Ectodermal cell (in vitro differentiated cells): ENCODE results near the gene CPVL.

Experiments
- H3K27ac ChIP-seq: 2 replicates; pipeline ENCODE4 v1.7.0; 2013; ENCODE audit warnings: mild to moderate bottlenecking, low read depth, low read length; ENCODE audit not compliant: insufficient read depth, poor library complexity, severe bottlenecking
- H3K27me3 ChIP-seq: 2 replicates; pipeline ENCODE4 v1.7.0; 2013; ENCODE audit warnings: mild to moderate bottlenecking, low read length; ENCODE audit not compliant: insufficient read depth, control insufficient read depth, poor library complexity, severe bottlenecking
- H3K36me3 ChIP-seq: one replicate; pipeline ENCODE4 v1.7.0; 2013; ENCODE audit warnings: low read length; ENCODE audit not compliant: control insufficient read depth, insufficient read depth
- H3K4me1 ChIP-seq: one replicate; pipeline ENCODE4 v1.7.0; 2013; ENCODE audit warnings: low read length; ENCODE audit not compliant: control insufficient read depth, insufficient read depth
- H3K4me3 ChIP-seq: 2 replicates; pipeline ENCODE4 v1.7.0; 2013; ENCODE audit warnings: low read depth, low read length, control low read depth; ENCODE audit not compliant: insufficient read depth
- H3K9me3 ChIP-seq: 2 replicates; pipeline ENCODE4 v1.7.0; 2013; ENCODE audit warnings: mild to moderate bottlenecking, low read length, moderate library complexity; ENCODE audit not compliant: control insufficient read depth
- WGBS, 2 experiments: methylation state at CpG; one replicate each; pipeline ENCODE4 v1.1.7; 2013; ENCODE audit warnings: missing lambda C conversion rate in 2 of 2; 5-methylcytosine and 5-hydroxymethylcytosine counted together

Gene CPVL

DNA sequence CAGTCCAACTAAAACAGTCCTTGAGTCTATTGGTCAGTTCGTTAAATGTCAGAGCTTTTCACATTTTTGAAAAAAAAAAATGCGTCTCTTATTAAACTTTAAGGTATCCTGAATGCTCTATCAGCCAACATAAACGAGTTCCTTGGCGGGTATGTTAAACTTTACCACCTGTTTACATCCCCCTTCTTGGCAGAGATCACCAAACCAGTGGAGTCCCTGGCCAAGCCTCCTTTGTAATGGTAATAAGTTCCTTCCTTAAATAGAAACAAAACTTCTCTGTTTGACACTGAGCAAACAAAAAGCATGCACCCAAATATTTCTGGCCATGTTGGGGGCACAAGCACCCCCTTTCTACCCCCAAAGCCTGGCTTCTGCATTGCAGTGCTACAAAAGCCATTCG is 191.4 kb downstream of the CPVL start:
- Histone ChIP-seq H3K36me3 (no peaks in the 10 kb centered on the region), H3K9me3 (no peaks in the 10 kb centered on the region), H3K27me3 (peaks cover 40% of the 10 kb centered on the region), H3K27ac (no peak overlapping the region), H3K4me1 (peaks cover 11% of the 10 kb centered on the region), H3K4me3 (no peak overlapping the region)
- WGBS, 2 experiments: 79 to 80% methylated on average over 5 of the region's 5 CpGs

DNA sequence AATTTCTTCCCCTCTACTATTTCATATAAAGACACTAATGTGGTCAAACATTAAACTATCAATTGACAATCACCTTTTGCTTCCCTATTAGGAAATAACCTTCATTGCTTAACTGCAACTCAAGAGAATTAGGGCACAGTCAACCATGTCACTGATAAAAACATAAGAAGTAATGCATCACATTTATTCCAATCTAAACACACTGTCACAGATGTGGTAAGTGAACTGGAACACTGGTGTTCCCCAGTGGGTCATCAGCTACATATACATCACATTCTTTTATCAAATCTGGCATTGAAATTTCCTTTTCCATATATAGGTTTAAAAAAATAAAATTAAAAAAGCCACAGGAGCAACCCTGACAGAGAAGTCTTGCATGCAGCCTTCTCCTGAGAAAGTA is 191.9 kb downstream of the CPVL start:
- Histone ChIP-seq H3K4me3 (no peak overlapping the region), H3K27me3 (peaks cover 39% of the 10 kb centered on the region), H3K4me1 (peaks cover 11% of the 10 kb centered on the region), H3K36me3 (no peaks in the 10 kb centered on the region), H3K27ac (no peak overlapping the region), H3K9me3 (no peaks in the 10 kb centered on the region)

DNA sequence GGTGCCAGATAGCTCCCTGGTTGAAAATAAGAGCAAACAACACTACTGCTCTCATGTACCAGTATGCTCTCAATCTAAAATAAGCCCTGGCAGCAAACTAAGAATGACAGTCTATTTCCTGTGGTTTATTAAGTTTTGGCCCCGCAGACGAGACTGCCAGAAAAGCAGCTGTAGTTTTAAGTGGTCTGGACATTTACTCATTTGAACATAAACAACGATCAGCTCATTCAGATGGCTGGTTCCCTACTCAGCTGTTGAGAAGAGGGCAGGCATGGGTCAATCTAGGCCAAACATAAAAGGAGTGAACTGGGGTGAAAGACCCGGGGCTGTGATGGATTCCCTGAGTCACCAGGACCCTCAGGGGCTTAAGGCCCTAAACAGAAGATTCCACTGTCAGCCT is 192.7 kb downstream of the CPVL start:
- H3K36me3 ChIP-seq: no peaks in the 10 kb centered on the region
- H3K4me3 ChIP-seq: no peak overlapping the region
- no peaks in the 10 kb centered on the region for H3K9me3 ChIP-seq
- WGBS, 2 experiments: 80 to 82% methylated on average over 4 of the region's 4 CpGs
- peaks cover 31% of the 10 kb centered on the region for H3K27me3 ChIP-seq
- H3K4me1 ChIP-seq: peaks cover 7% of the 10 kb centered on the region
- no peak overlapping the region for H3K27ac ChIP-seq
